ENCODE results near the gene ATOH1.

Gene ATOH1

DNA sequence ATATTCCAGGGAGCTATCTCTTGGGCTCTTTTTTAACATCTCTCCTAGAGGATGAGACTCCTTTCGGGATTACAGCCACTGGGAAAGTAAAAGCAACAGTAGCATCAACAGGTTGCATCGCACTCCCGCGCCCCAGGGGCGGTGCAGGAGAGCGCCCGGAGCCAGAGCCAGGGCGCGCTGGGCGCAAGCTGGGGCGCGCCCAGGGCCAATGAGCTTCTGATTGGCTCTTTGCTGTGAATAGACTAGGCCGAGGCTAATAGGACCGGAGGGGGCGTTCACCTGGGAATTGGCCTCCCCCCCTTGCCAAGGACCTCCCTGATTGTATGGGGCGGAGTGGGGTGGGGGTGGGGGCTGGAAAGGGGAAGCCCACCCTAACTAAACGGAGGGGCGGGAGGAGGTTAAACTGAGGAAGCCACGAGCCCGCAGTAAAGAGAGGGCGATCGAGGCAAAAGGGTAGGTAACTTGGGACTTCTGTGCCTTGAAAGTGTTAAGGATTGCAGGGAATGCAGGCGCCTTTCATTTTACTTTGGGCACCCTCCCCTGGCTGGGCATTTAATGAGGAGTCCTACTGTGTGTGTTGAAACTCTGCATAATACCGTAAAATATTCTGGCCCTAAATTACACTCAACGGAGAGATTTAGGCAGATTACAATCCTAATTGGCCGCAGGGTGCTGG is 1.1 kb upstream of the ATOH1 start:
- no peak overlapping the region for H3K27ac ChIP-seq
- TF ChIP-seq, protein P1, sequence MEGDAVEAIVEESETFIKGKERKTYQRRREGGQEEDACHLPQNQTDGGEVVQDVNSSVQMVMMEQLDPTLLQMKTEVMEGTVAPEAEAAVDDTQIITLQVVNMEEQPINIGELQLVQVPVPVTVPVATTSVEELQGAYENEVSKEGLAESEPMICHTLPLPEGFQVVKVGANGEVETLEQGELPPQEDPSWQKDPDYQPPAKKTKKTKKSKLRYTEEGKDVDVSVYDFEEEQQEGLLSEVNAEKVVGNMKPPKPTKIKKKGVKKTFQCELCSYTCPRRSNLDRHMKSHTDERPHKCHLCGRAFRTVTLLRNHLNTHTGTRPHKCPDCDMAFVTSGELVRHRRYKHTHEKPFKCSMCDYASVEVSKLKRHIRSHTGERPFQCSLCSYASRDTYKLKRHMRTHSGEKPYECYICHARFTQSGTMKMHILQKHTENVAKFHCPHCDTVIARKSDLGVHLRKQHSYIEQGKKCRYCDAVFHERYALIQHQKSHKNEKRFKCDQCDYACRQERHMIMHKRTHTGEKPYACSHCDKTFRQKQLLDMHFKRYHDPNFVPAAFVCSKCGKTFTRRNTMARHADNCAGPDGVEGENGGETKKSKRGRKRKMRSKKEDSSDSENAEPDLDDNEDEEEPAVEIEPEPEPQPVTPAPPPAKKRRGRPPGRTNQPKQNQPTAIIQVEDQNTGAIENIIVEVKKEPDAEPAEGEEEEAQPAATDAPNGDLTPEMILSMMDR (conservative IDR thresholded peaks at IDR 0.05) = no peak
- TF ChIP-seq ZFX (IDR thresholded peaks at IDR 0.05) = no peak

DNA sequence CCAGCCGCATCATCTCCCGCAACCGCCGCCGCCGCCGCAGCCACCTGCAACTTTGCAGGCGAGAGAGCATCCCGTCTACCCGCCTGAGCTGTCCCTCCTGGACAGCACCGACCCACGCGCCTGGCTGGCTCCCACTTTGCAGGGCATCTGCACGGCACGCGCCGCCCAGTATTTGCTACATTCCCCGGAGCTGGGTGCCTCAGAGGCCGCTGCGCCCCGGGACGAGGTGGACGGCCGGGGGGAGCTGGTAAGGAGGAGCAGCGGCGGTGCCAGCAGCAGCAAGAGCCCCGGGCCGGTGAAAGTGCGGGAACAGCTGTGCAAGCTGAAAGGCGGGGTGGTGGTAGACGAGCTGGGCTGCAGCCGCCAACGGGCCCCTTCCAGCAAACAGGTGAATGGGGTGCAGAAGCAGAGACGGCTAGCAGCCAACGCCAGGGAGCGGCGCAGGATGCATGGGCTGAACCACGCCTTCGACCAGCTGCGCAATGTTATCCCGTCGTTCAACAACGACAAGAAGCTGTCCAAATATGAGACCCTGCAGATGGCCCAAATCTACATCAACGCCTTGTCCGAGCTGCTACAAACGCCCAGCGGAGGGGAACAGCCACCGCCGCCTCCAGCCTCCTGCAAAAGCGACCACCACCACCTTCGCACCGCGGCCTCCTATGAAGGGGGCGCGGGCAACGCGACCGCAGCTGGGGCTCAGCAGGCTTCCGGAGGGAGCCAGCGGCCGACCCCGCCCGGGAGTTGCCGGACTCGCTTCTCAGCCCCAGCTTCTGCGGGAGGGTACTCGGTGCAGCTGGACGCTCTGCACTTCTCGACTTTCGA is 654 bp downstream of the ATOH1 start:
- H3K27ac ChIP-seq = no peak overlapping the region
- TF ChIP-seq ZFX (IDR thresholded peaks at IDR 0.05) = no peak
- TF ChIP-seq, protein P1 (conservative IDR thresholded peaks at IDR 0.05) = no peak

DNA sequence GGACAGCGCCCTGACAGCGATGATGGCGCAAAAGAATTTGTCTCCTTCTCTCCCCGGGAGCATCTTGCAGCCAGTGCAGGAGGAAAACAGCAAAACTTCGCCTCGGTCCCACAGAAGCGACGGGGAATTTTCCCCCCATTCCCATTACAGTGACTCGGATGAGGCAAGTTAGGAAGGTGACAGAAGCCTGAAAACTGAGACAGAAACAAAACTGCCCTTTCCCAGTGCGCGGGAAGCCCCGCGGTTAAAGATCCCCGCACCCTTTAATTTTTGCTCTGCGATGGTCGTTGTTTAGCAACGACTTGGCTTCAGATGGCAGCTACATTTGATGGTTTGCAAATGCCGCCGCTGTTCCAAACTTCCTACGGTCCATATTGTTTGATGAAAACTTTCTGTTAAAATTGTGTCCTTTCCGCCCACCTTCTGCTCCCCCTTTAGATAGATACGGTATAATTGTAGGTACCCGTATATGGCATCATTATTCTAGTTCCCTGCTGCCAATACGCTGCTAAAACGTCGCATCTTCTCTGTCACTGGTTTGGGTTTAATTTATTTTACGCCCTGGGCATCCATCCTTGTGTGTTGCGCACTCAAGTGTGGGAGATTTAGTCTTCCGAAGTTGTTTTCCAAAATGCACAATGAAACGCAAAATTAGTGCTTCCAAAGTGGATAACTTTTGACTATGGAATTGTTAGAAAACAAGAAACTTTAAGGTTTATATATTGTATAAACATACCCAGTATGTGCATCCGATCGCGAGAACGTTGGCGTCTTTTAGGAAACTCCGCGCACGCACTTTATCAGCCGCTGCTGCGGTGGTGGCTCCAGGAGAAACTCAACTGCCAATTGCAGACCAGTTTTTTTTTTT is 1.5 kb downstream of the ATOH1 start:
- no peak overlapping the region for H3K27ac ChIP-seq
- no peak for TF ChIP-seq ZFX (IDR thresholded peaks at IDR 0.05)
- TF ChIP-seq, protein P1 (conservative IDR thresholded peaks at IDR 0.05) = no peak

DNA sequence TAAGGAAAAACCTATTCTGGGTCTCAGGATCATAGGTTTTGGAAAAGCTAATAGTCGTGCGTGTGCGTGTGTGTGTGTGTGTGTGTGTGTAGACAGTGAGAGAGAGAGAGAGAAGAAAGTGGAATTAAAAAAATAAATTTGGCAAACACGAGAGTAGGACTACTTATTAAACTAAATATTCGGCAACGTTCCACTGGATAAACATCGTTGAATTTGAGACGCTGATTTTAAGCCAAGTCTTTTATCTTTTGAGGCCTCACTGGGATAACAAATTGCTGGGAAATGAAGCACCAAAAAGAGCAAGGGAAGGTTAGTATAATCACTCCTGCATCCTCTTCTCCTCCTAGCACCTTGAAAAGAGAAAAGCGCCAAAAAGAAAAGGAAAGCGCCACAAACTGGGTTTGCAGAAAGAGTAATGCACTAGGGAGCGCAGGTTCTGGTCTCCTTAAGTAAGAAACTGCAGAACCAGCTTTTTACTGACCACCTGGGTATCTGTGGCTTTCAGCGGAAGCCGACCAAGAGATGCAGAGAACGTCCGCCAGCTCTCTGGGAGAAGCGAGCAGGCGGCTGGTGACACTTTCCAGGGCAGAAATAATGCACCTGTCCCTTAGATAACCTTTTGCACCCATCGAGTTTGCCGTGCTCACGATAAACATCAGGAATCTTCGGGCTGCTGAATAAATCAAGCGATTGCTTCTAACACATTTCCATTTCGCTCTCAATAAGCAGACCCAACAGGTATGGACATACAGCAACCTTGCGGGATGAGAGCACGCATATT is 3.4 kb downstream of the ATOH1 start:
- H3K27ac ChIP-seq = no peak overlapping the region
- no peak for TF ChIP-seq ZFX (IDR thresholded peaks at IDR 0.05)
- TF ChIP-seq, protein P1 (conservative IDR thresholded peaks at IDR 0.05) = no peak

DNA sequence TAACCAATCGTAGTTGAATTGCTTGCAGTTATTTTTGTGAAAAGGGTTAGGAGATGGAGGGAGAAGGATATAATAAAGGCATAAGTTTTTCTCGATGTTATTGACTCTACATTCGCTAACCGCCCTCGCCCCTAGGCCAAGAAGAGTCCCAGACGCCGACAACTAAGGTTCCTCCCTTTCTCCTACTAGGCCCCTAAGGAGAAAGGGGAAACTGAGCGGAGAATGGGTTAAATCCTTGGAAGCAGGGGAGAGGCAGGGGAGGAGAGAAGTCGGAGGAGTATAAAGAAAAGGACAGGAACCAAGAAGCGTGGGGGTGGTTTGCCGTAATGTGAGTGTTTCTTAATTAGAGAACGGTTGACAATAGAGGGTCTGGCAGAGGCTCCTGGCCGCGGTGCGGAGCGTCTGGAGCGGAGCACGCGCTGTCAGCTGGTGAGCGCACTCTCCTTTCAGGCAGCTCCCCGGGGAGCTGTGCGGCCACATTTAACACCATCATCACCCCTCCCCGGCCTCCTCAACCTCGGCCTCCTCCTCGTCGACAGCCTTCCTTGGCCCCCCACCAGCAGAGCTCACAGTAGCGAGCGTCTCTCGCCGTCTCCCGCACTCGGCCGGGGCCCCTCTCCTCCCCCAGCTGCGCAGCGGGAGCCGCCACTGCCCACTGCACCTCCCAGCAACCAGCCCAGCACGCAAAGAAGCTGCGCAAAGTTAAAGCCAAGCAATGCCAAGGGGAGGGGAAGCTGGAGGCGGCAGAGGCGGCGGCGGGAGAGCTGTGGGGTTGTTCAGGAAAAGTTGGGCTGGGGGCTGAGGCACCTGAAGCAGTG is 5.9 kb downstream of the ATOH1 start:
- H3K27ac ChIP-seq = no peak overlapping the region
- TF ChIP-seq ZFX (IDR thresholded peaks at IDR 0.05) = no peak
- TF ChIP-seq, protein P1 (conservative IDR thresholded peaks at IDR 0.05) = no peak

DNA sequence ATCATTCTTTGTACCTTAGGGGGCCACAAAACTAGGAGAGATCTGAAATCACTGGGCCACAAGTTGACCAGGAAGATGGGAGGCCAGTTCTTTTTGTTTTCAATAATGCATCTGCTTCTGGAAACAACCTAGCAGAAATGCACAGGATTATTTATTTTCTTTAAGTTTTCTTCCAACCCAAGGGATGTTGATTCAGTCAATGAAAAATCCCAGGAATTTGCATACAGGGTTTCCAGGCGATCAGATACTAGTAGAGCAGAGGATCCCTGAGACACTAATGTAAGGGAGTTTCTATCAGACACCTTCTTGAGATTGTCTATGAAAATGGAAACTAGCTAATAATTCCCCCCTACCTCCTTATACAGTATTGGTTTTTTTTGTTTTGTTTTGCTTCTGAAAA is 7.4 kb downstream of the ATOH1 start:
- H3K27ac ChIP-seq = no peak overlapping the region
- TF ChIP-seq, protein P1 (conservative IDR thresholded peaks at IDR 0.05) = no peak
- TF ChIP-seq ZFX (IDR thresholded peaks at IDR 0.05) = no peak
